Measurements from ENCODE around the gene USO1. TPM values are rescaled to one million over a fixed set of nuclear protein-coding genes. Genes with fewer than 3 reads are reported as not detected.

Gene USO1
- total RNA-seq, 1 experiment from 2014 or later, result 110 TPM

- Histone ChIP-seq H2AK5ac (ENCODE audit: insufficient read length, low read length) (no peak overlapping the region), H3K23me2 (ENCODE audit: insufficient read length, low read depth, low read length, poor library complexity, severe bottlenecking) (no peaks in the 10 kb centered on the region), H4K20me1 (ENCODE audit: control insufficient read depth, insufficient read depth, insufficient read length) (no peaks in the 10 kb centered on the region), H2AFZ (ENCODE audit: low read length) (no peak overlapping the region), H3K4me1 (ENCODE audit: insufficient read depth, low read length) (no peaks in the 10 kb centered on the region; the same call in 1 of the 2 replicates), H3K23ac (ENCODE audit: insufficient read length, low read depth, low read length) (no peak overlapping the region), H3K9ac (ENCODE audit: extremely low read depth, insufficient read length, low read length) (no peak overlapping the region), H2BK5ac (ENCODE audit: insufficient read length, low read length) (no peak overlapping the region), H3K79me2 (ENCODE audit: insufficient read depth, low read length) (peaks cover 10% of the 10 kb centered on the region; the same call in 1 of the 2 replicates), H3K14ac (ENCODE audit: insufficient read depth, low read length) (no peak overlapping the region), H3K79me1 (ENCODE audit: insufficient read depth, low read depth, low read length, poor library complexity, severe bottlenecking) (no peaks in the 10 kb centered on the region), H3K9me3 (ENCODE audit: control insufficient read depth, low read depth, low read length) (no peaks in the 10 kb centered on the region), H3K18ac (ENCODE audit: insufficient read length, low read depth, low read length) (no peak overlapping the region), H2BK20ac (ENCODE audit: low read depth, low read length, poor library complexity, severe bottlenecking) (no peak overlapping the region), H3T11ph (ENCODE audit: low read length) (no peak overlapping the region), H4K5ac (ENCODE audit: insufficient read length, low read depth, low read length) (no peak overlapping the region), H2BK15ac (ENCODE audit: low read depth, low read length) (no peak overlapping the region), H3K4ac (ENCODE audit: low read depth, low read length) (no peak overlapping the region), H3K4me2 (ENCODE audit: insufficient read depth, insufficient read length, low read length) (no peak overlapping the region), H2BK12ac (ENCODE audit: insufficient read length, low read depth, low read length) (no peak overlapping the region), H3K27ac (ENCODE audit: insufficient read length, low read depth, low read length) (no peak overlapping the region), H4K91ac (ENCODE audit: insufficient read length, low read depth, low read length) (no peak overlapping the region), H3K56ac (ENCODE audit: insufficient read length, low read depth, low read length) (no peak overlapping the region), H4K8ac (replicated peaks; ENCODE audit: insufficient read length, low read depth, low read length) (no peak overlapping the region), H2BK120ac (ENCODE audit: low read depth, low read length, poor library complexity, severe bottlenecking) (no peak overlapping the region), H3K27me3 (ENCODE audit: insufficient read depth, low read length) (no peaks in the 10 kb centered on the region)
- Mint-ChIP-seq H3K27ac (peak overlapping the region; percentile 31 to 80 (median 35); a peak in 3 of 7 replicates), H3K36me3 (ENCODE audit: insufficient read depth in 1 of 3, low read depth in 3 of 3) (peaks cover 16 to 46% (median 35%) of the 10 kb centered on the region in 3 experiments; a peak in 6 of 7 replicates), H3K9me3 (no peaks in the 10 kb centered on the region), H3K27me3 (ENCODE audit: low read depth) (no peaks in the 10 kb centered on the region), H3K4me1 (peaks cover 22% of the 10 kb centered on the region in 2 experiments; a peak in 3 of 4 replicates), H3K4me3 (no peak overlapping the region)
- DNase-seq, result no peak
- no CpG with 5 or more reads among the region's 1 CpG for WGBS (ENCODE audit: extremely low coverage, insufficient read length, low lambda C conversion rate)
- TF ChIP-seq, protein P1, sequence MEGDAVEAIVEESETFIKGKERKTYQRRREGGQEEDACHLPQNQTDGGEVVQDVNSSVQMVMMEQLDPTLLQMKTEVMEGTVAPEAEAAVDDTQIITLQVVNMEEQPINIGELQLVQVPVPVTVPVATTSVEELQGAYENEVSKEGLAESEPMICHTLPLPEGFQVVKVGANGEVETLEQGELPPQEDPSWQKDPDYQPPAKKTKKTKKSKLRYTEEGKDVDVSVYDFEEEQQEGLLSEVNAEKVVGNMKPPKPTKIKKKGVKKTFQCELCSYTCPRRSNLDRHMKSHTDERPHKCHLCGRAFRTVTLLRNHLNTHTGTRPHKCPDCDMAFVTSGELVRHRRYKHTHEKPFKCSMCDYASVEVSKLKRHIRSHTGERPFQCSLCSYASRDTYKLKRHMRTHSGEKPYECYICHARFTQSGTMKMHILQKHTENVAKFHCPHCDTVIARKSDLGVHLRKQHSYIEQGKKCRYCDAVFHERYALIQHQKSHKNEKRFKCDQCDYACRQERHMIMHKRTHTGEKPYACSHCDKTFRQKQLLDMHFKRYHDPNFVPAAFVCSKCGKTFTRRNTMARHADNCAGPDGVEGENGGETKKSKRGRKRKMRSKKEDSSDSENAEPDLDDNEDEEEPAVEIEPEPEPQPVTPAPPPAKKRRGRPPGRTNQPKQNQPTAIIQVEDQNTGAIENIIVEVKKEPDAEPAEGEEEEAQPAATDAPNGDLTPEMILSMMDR (conservative IDR thresholded peaks at IDR 0.05), result no peak
These were observed 9.7 kb upstream of the USO1 start for GRCh38 chr4:75714704-75715103.

Measured in H9 (cell line).